NCI-H82 treated with DMSO at 0.1 percent for 48 hours (cell line): Measurements from ENCODE around the gene NIPA2.
"Not testable (repeated sequence)": the region's sequence is repeated elsewhere in the genome, so short reads cannot be mapped to it uniquely, and the experiment has no call there.

Experiments used
- DNase-seq: peaks from one replicate; lab custom pipeline; 2025; ENCODE audit not compliant: unreplicated experiment; lab: John Stamatoyannopoulos, UW

The NIPA2 gene

GRCh38 chr15:22838292-22839042 lies at the start of gene NIPA2:
Gene NIPA2 (plus strand): TSS chr15:22838666. CDS start chr15:22851732, 13,066 bp downstream.
- peak; percentile 92 for DNase-seq

GRCh38 chr15:22794063-22794462 lies 44.4 kb upstream of the NIPA2 start:
- no peak for DNase-seq

GRCh38 chr15:22794621-22795167 lies 43.8 kb upstream of the NIPA2 start:
- no peak for DNase-seq

- DNase-seq = no peak
These were observed 43.0 kb upstream of the NIPA2 start for GRCh38 chr15:22795206-22796063.

- no peak for DNase-seq
These were observed 42.4 kb upstream of the NIPA2 start for GRCh38 chr15:22796079-22796478.

- DNase-seq = no peak
These were observed 38.6 kb upstream of the NIPA2 start for GRCh38 chr15:22799902-22800301.

- not testable (repeated sequence) for DNase-seq
These were observed 35.5 kb upstream of the NIPA2 start for GRCh38 chr15:22803006-22803405.

- DNase-seq = no peak
These were observed 32.3 kb upstream of the NIPA2 start for GRCh38 chr15:22806156-22806555.

GRCh38 chr15:22806664-22807063 lies 31.8 kb upstream of the NIPA2 start:
- no peak for DNase-seq

- not testable (repeated sequence) for DNase-seq
These were observed 30.6 kb upstream of the NIPA2 start for GRCh38 chr15:22807831-22808230.

GRCh38 chr15:22808240-22808639 lies 30.2 kb upstream of the NIPA2 start:
- DNase-seq = no peak

GRCh38 chr15:22808761-22809280 lies 29.6 kb upstream of the NIPA2 start:
- DNase-seq = no peak

- no peak for DNase-seq
These were observed 28.2 kb upstream of the NIPA2 start for GRCh38 chr15:22810033-22810852.

GRCh38 chr15:22810853-22811338 lies 27.6 kb upstream of the NIPA2 start:
- no peak for DNase-seq

GRCh38 chr15:22811640-22812039 lies 26.8 kb upstream of the NIPA2 start:
- DNase-seq = no peak

GRCh38 chr15:22813844-22814243 lies 24.6 kb upstream of the NIPA2 start:
- no peak for DNase-seq

GRCh38 chr15:22815766-22816165 lies 22.7 kb upstream of the NIPA2 start:
- DNase-seq = no peak

- DNase-seq = no peak
These were observed 18.8 kb upstream of the NIPA2 start for GRCh38 chr15:22819651-22820050.

- DNase-seq = no peak
These were observed 14.9 kb upstream of the NIPA2 start for GRCh38 chr15:22823495-22824128.

GRCh38 chr15:22827125-22827524 lies 11.3 kb upstream of the NIPA2 start:
- no peak for DNase-seq
